GM12873 (cell line): ENCODE results near the gene BTRC.

Experiments used
- CTCF ChIP-seq: IDR thresholded peaks from 2 replicates; pipeline ENCODE4 v1.5.1; 2012; ENCODE audit warnings: low read depth, mild to moderate bottlenecking, moderate library complexity, low read length, control low read depth; ENCODE audit not compliant: insufficient read depth; ENCODE audit errors: missing control alignments

BTRC gene

GRCh38 chr10:101467286-101467770 is 113.4 kb downstream of the BTRC start:
- peak; percentile 88 for TF ChIP-seq CTCF

GRCh38 chr10:101468159-101468558 is 114.2 kb downstream of the BTRC start:
- no peak for TF ChIP-seq CTCF

- no peak for TF ChIP-seq CTCF
Observed at GRCh38 chr10:101476383-101476782, 122.4 kb downstream of the BTRC start.

- TF ChIP-seq CTCF, result no peak
Observed at GRCh38 chr10:101478956-101479355, 125.0 kb downstream of the BTRC start.

GRCh38 chr10:101481256-101481655 is 127.3 kb downstream of the BTRC start:
- TF ChIP-seq CTCF, result no peak

- TF ChIP-seq CTCF, result no peak
Observed at GRCh38 chr10:101482568-101482967, 128.6 kb downstream of the BTRC start.

- no peak for TF ChIP-seq CTCF
Observed at GRCh38 chr10:101484175-101484745, 130.3 kb downstream of the BTRC start.

GRCh38 chr10:101485207-101485606 is 131.2 kb downstream of the BTRC start:
- no peak for TF ChIP-seq CTCF
